Central memory CD8-positive, alpha-beta T cell (primary cell): Measurements from ENCODE around the gene LIME1.

ENCODE experiments used
- ATAC-seq: fragments of 150-1000 bp; cut with Tn5 transposase; replicated peaks from 2 replicates; pipeline ENCODE4 v1.10.0; 2022; ENCODE audit warnings: mild to moderate bottlenecking, moderate FRiP score, moderate number of reproducible peaks; ENCODE audit not compliant: poor library complexity, severe bottlenecking; ENCODE audit errors: extremely low read depth
- DNase-seq, 2 donors: peaks; one replicate each; pipeline ENCODE4 v3.0.0; 2021; ENCODE audit warnings: low spot score in 2 of 2
- H3K27ac Mint-ChIP-seq: one replicate; pipeline ENCODE4 v1.8.0; 2022; ENCODE audit warnings: low read depth, mild to moderate bottlenecking, moderate library complexity, mixed read lengths
- H3K27me3 Mint-ChIP-seq: one replicate; pipeline ENCODE4 v1.8.0; 2022; ENCODE audit warnings: mixed read lengths
- H3K36me3 Mint-ChIP-seq: one replicate; pipeline ENCODE4 v1.8.0; 2022; ENCODE audit warnings: mild to moderate bottlenecking, moderate library complexity, mixed read lengths; ENCODE audit not compliant: insufficient read depth
- H3K4me1 Mint-ChIP-seq: one replicate; pipeline ENCODE4 v1.8.0; 2022; ENCODE audit warnings: mixed read lengths
- H3K4me3 Mint-ChIP-seq: one replicate; pipeline ENCODE4 v1.8.0; 2022; ENCODE audit warnings: mild to moderate bottlenecking, moderate library complexity, mixed read lengths
- H3K9me3 Mint-ChIP-seq: one replicate; pipeline ENCODE4 v1.8.0; 2022; ENCODE audit warnings: mixed read lengths

Gene LIME1

GRCh38 chr20:63693733-63694583, 42.5 kb upstream of the LIME1 start:
- Mint-ChIP-seq H3K9me3 (no peaks in the 10 kb centered on the region), H3K4me3 (peak overlapping the region; percentile 68)

GRCh38 chr20:63694584-63695423, 41.7 kb upstream of the LIME1 start:
- Mint-ChIP-seq H3K27me3 (no peaks in the 10 kb centered on the region), H3K9me3 (no peaks in the 10 kb centered on the region), H3K4me3 (peak overlapping the region; percentile 68), H3K4me1 (peaks cover 19% of the 10 kb centered on the region), H3K36me3 (peaks cover 39% of the 10 kb centered on the region), H3K27ac (peak overlapping the region; percentile 96)
- DNase-seq = no peak
- no peak for ATAC-seq

More at GRCh38 chr20:63693733-63694583, 42.5 kb upstream of the LIME1 start:
- DNase-seq (no peak), ATAC-seq (no peak)
- peak overlapping the region; percentile 96 for H3K27ac Mint-ChIP-seq
- peaks cover 14% of the 10 kb centered on the region for H3K4me1 Mint-ChIP-seq
- H3K27me3 Mint-ChIP-seq = no peaks in the 10 kb centered on the region
- peaks cover 35% of the 10 kb centered on the region for H3K36me3 Mint-ChIP-seq

GRCh38 chr20:63695424-63696305, 40.8 kb upstream of the LIME1 start:
- Mint-ChIP-seq H3K4me1 (peaks cover 19% of the 10 kb centered on the region), H3K4me3 (peak overlapping the region; percentile 25), H3K36me3 (peaks cover 39% of the 10 kb centered on the region), H3K27me3 (no peaks in the 10 kb centered on the region), H3K27ac (no peak overlapping the region), H3K9me3 (no peaks in the 10 kb centered on the region)
- ATAC-seq = no peak
- no peak for DNase-seq

- DNase-seq (no peak), ATAC-seq (peak; percentile 75)
- H3K36me3 Mint-ChIP-seq = peaks cover 36% of the 10 kb centered on the region
- H3K27me3 Mint-ChIP-seq = no peaks in the 10 kb centered on the region
- H3K4me3 Mint-ChIP-seq = peak overlapping the region; percentile 25
- H3K9me3 Mint-ChIP-seq = no peaks in the 10 kb centered on the region
- peaks cover 22% of the 10 kb centered on the region for H3K4me1 Mint-ChIP-seq
- no peak overlapping the region for H3K27ac Mint-ChIP-seq
Measured at GRCh38 chr20:63696306-63696627, 40.2 kb upstream of the LIME1 start.

- Mint-ChIP-seq H3K36me3 (peaks cover 30% of the 10 kb centered on the region), H3K27ac (peak within 1 kb of the TSS; percentile 51), H3K27me3 (no peaks in the 10 kb centered on the region), H3K4me3 (peak within 1 kb of the TSS; percentile 58), H3K4me1 (peaks cover 23% of the 10 kb centered on the region), H3K9me3 (no peaks in the 10 kb centered on the region)
- DNase-seq (no peak), ATAC-seq (peak; percentile 21)
Measured at GRCh38 chr20:63696628-63697356, 39.7 kb upstream of the LIME1 start, which contains the start of gene TNFRSF6B. Gene TNFRSF6B, plus strand, starts transcription at chr20:63696652. Its CDS starts 116 bp downstream, at chr20:63696768.

- Mint-ChIP-seq H3K27me3 (no peaks in the 10 kb centered on the region), H3K27ac (peak overlapping the region; percentile 51), H3K9me3 (no peaks in the 10 kb centered on the region), H3K36me3 (peaks cover 31% of the 10 kb centered on the region), H3K4me1 (peaks cover 30% of the 10 kb centered on the region), H3K4me3 (peak overlapping the region; percentile 58)
- ATAC-seq (no peak), DNase-seq (no peak)
Measured at GRCh38 chr20:63697357-63697867, 39.1 kb upstream of the LIME1 start.

- Mint-ChIP-seq H3K9me3 (no peaks in the 10 kb centered on the region), H3K4me1 (peaks cover 30% of the 10 kb centered on the region), H3K27ac (no peak overlapping the region), H3K27me3 (no peaks in the 10 kb centered on the region), H3K4me3 (peak overlapping the region; percentile 43), H3K36me3 (peaks cover 25% of the 10 kb centered on the region)
- ATAC-seq (no peak), DNase-seq (no peak)
Measured at GRCh38 chr20:63697868-63698545, 38.5 kb upstream of the LIME1 start.

- Mint-ChIP-seq H3K27ac (no peak overlapping the region), H3K36me3 (peaks cover 19% of the 10 kb centered on the region), H3K27me3 (no peaks in the 10 kb centered on the region), H3K4me1 (peaks cover 26% of the 10 kb centered on the region), H3K9me3 (no peaks in the 10 kb centered on the region), H3K4me3 (peak overlapping the region; percentile 13)
- DNase-seq (no peak), ATAC-seq (no peak)
Measured at GRCh38 chr20:63698739-63699465, 37.6 kb upstream of the LIME1 start.

GRCh38 chr20:63699466-63700198, 36.8 kb upstream of the LIME1 start:
- Mint-ChIP-seq H3K36me3 (peaks cover 20% of the 10 kb centered on the region), H3K27ac (no peak overlapping the region), H3K9me3 (no peaks in the 10 kb centered on the region), H3K27me3 (no peaks in the 10 kb centered on the region), H3K4me3 (peak overlapping the region; percentile 13), H3K4me1 (peaks cover 25% of the 10 kb centered on the region)
- ATAC-seq (no peak), DNase-seq (no peak)

GRCh38 chr20:63700199-63701050, 36.0 kb upstream of the LIME1 start:
- Mint-ChIP-seq H3K36me3 (peaks cover 27% of the 10 kb centered on the region), H3K27me3 (no peaks in the 10 kb centered on the region), H3K9me3 (no peaks in the 10 kb centered on the region), H3K4me1 (peaks cover 30% of the 10 kb centered on the region), H3K27ac (no peak overlapping the region), H3K4me3 (no peak overlapping the region)
- ATAC-seq = no peak
- DNase-seq = no peak
